Activated CD4-positive, alpha-beta T cell treated with anti-CD3 and anti-CD28 coated beads, Interleukin-2, Interleukin-4, amounts not matched to agents 100 ng/mL and 50 ng/mL, durations not matched to agents 16 hours and 8 hours (primary cell): ENCODE results near the gene FOXO3.

ENCODE experiments used
- DNase-seq: peaks from one replicate; pipeline ENCODE4 v3.0.0-alpha.2; 2020; ENCODE audit warnings: low spot score

Gene FOXO3

GRCh38 chr6:108685970-108686369 is 125.3 kb downstream of the FOXO3 start:
- DNase-seq = no peak

GRCh38 chr6:108686896-108687295 is 126.2 kb downstream of the FOXO3 start:
- no peak for DNase-seq

GRCh38 chr6:108687921-108688320 is 127.2 kb downstream of the FOXO3 start:
- DNase-seq = no peak

- no peak for DNase-seq
Observed at GRCh38 chr6:108689272-108690161, 128.8 kb downstream of the FOXO3 start.

- no peak for DNase-seq
Observed at GRCh38 chr6:108690326-108691049, 129.8 kb downstream of the FOXO3 start.

GRCh38 chr6:108693430-108694154 is 132.9 kb downstream of the FOXO3 start:
- DNase-seq = no peak

DNA sequence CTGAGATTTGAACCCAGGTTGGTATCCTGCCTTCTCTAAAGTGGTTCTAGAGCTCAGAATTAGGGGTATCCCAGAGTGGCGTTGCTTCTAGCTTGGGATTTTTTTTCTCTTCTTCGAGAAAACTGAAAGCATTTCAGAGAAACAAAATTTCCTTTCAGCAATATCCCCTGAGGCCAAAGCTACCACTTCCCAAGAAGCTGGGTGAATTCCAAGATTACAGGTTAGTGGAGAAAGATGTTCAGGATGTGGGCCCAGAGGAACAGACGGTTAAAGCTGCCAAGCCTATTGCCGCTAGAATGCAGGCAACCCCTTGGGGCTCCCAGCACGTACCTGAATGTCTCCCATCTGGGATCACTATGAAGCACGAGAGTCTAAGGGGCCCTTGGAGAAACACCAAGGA is 134.1 kb downstream of the FOXO3 start:
- DNase-seq = no peak

DNA sequence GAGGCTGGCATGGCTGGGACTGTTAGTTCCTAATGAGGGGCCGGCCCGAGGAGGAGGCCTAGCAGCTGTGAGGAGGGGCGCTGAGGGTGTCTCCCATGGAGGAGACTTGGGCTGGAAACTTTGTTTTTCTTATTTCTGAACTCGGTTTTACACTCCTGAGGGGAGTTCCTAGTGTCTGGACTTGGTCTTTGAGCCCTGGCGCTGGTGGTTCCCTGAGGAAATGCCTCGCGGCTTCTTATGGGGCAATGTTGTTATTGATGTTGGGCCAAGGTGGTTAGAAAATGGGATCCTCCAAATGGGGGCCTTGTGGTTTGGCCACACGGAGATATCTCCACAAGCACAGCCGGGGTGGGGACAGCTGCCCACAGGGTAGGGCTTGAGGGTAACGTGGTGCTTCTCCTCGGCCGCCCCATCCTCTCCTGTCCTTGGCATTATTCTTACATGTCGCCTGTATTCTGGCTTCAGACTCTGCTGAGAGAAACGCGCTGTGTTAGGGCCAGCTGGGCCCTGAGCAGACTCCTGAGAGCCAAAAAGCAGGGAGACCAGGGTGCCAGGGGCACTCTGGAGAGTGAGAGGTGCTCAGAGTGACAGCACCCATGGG is 136.9 kb downstream of the FOXO3 start:
- DNase-seq = no peak

DNA sequence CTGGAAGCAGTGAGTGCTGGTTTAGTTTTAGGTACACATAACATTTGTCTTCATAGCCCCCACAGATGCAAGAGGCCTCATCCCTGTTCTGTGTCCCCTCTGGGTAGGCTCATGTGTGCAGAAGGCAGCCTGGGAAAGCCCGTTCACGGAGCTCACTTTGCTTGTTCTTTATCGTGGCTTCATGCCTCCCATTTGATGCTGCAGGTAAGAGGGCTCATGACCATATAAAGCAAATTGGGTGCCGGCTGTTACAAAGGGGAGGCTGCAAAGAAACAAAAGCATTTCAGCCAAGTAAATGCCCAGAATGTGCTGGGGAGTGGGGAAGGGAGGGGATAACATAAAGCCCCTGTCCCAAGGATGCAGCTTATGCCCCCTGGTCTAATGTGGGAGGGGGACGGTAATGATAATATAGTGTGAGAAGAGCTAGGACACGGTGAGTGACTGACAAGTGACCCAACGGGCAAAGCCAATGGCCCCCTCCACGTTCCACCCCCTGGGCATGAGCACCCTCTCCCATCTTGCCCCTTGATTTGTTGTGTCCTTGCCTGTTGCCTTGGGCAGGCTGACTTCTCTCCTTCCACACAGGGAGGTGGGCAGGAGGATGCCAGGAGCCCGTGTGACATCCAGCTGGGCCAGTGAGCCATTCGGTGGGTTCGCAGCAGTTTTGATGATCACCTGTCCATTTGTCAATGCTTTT is 138.0 kb downstream of the FOXO3 start:
- no peak for DNase-seq

DNA sequence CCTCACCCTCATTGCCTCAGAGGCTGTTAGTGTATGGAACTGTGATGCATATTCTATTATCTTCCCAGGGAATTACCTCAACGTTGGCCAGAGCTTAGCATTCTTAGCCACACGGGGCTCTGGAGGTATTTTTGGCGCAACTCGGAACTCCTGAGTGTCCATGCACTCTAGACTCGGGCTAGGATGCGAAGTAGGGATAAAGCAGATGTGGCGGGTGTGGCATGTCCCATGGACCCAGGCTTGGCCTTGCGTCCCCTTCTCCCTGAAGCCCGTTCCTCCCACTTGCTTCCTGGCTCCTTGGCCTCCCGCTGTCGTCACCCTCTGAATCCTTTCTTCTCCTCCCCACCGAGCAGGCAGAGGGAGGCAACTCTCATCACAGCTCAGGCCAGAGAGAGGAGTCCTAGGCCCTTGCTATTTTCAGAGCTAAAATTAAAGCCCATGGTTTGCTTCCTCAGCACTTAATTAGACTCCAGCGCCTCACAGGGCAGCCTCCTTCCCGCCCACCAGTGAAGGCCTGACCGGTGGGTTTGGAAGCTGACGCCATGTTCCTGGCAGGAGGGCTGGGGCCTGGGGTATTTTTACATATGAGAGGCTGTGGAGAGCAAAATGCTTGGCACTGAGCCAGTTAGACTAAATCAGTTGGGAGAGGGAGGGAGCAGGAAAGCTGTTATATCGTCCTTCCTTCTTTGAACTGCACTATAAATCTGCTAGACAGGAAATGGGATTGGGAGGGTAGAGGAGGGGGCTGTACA is 138.7 kb downstream of the FOXO3 start:
- DNase-seq = no peak

DNA sequence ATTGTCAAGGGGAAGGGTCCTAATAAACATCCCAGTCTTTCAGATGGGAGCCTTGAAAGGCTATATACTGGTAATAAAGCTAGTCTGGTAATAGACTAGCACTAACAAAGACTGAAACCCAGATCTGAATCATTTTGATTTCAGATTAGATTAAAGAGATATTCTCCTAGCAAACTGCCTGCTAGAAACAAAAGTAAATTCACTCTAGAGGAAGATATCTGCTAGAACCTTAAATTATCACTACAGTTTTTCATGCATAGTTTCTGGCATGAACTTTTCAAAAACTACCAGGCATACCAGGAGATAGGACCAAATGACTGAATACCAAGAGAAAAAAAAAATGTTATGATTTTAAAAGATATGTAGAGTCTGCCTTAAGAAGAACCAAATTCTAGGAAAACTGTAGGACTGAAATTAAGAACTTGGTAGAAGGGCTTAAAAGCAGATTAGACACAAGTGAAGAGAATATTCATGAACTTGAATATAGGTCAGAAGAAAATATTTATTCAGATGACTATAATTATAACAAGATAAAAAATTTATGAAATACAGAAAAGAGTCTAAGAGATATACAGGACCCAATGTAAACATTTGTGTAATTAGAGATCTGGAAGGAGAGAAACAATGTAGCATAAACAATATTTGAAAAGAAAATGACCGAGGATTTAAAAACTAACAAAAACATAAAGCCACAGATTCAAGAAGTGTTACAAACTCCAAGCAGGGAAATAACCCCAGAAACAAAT is 141.6 kb downstream of the FOXO3 start:
- no peak for DNase-seq

DNA sequence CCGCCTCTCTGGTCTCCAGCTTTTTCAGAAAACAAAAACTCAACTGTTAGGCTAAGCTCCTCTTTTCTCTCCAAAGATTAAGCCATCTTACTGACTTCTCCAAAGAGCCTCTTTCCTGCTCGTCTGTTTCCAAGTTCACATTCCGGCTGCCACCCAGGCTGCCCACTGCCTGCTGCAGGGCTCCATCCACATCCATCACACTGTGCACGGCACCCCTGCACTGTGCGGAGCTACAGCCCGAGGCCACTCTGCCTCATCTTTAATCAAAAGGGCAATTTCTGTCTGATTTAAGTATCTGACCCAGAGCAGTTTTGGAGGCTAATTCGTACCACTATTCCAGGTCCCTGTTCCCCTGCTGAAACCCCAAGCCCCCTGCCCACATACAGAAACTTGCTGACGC is 145.9 kb downstream of the FOXO3 start:
- DNase-seq = no peak

- DNase-seq = no peak
Observed at GRCh38 chr6:108707328-108707976, 146.7 kb downstream of the FOXO3 start.

- no peak for DNase-seq
Observed at GRCh38 chr6:108710030-108710429, 149.3 kb downstream of the FOXO3 start.

DNA sequence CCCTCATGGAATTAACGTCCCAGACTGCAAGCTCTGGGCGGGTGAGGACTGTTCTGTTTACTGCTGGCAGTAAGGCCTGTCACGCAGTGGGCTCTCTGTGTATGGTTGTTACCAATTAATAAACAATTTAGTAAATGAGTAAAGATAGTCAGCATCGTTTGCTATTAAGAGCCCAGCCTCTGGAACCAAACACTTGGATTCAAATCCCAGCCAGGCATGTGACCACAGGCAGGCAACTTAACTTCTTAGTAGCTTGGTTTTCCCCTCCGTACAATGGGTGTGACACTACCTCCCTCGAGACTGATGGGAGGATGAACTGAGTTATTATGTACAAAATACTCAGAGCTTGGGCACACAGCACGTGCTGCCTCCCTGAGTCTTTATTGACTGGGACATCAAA is 149.8 kb downstream of the FOXO3 start:
- DNase-seq = no peak

DNA sequence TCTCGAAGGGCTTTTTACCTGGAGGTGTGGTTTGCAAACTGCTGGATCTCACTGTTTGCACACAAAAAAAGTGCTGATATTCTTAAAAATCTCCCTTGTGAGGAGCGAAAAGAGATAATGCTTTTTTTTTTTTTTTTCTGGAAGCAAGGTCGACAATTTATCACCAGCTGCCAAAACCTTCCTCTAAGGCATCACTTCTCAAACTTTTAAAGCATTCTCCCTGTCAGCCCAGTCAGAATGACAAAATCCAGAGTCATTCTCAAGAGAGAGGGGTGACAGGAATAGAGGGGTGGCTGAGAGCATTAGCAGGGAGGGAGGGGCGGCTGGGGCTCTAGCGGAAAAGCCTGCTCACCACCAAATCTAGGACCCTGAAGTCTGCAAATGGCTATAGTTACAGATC is 150.4 kb downstream of the FOXO3 start:
- no peak for DNase-seq

DNA sequence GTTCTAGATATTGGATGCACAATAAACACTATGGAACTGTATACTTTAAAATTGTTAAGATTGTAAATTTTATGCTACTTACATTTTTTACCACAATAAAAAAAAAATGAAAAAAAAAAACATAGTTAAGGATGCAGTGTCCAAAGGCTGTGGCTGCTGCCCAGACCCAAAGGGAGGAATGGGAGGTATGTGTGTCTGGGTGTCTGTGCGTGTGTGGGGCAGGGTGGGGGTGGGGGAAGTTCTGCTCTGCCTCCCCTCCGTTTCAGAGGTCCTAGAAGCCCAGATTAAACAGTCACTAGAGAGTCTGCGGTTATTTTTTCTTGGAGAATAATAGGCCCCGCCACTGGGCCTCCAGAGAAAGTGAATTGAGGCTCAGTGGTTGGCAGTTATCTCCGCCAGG is 151.1 kb downstream of the FOXO3 start:
- no peak for DNase-seq

GRCh38 chr6:108712946-108713345 is 152.2 kb downstream of the FOXO3 start:
- DNase-seq = no peak

GRCh38 chr6:108714101-108714765 is 153.5 kb downstream of the FOXO3 start:
- DNase-seq = peak; percentile 36
